Measurements from ENCODE around the gene TSPAN14.

DNA sequence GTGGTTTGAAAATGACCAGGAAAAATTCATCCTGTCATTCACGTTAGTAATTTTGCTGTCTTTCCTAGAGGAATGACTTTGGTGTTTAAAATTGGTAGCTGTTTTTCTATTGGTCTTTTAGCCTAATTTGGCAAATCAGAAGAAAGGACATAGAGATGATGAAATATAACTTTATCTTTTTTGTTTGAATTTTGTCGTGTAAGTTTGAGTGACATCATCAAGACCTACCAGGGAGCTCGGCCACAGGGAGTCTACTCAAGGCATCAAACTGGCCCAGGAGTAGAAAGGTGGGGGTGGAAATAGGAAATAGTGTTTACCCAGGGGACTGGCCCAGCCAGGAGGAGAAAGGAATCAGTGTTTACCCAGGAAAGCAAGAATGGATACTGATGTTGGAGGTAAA lies 21.0 kb upstream of the TSPAN14 start:
- TF ChIP-seq, protein P1, sequence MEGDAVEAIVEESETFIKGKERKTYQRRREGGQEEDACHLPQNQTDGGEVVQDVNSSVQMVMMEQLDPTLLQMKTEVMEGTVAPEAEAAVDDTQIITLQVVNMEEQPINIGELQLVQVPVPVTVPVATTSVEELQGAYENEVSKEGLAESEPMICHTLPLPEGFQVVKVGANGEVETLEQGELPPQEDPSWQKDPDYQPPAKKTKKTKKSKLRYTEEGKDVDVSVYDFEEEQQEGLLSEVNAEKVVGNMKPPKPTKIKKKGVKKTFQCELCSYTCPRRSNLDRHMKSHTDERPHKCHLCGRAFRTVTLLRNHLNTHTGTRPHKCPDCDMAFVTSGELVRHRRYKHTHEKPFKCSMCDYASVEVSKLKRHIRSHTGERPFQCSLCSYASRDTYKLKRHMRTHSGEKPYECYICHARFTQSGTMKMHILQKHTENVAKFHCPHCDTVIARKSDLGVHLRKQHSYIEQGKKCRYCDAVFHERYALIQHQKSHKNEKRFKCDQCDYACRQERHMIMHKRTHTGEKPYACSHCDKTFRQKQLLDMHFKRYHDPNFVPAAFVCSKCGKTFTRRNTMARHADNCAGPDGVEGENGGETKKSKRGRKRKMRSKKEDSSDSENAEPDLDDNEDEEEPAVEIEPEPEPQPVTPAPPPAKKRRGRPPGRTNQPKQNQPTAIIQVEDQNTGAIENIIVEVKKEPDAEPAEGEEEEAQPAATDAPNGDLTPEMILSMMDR (IDR thresholded peaks at IDR 0.05; ENCODE audit: poor library complexity): no peak
- TF ChIP-seq EZH2phosphoT487 (IDR thresholded peaks at IDR 0.05; ENCODE audit: low read depth, severe bottlenecking, unreplicated experiment) (no peak), EZH2 (IDR thresholded peaks at IDR 0.05; ENCODE audit: borderline replicate concordance) (no peak)

Measured in hepatocyte (in vitro differentiated cells).